ENCODE results near the gene CTDNEP1.
A peak's percentile ranks its signal among the peaks of the same experiment; 100 is the strongest.

Gene CTDNEP1

GRCh38 chr17:7215136-7215638, 36.3 kb downstream of the CTDNEP1 start:
- Histone ChIP-seq H3K36me3 (ENCODE audit: control insufficient read depth, low read length) (no peaks in the 10 kb centered on the region), H3K4me2 (ENCODE audit: low read length) (peak overlapping the region; percentile 82), H3K79me2 (ENCODE audit: control insufficient read depth, low read length) (peaks cover 44% of the 10 kb centered on the region), H3K9me3 (ENCODE audit: control insufficient read depth, insufficient read depth, low read length) (no peaks in the 10 kb centered on the region), H3K4me3 (ENCODE audit: low read length) (peak overlapping the region; percentile 73), H3K27ac (ENCODE audit: low read depth, low read length) (peak overlapping the region; percentile 44), H4K20me1 (ENCODE audit: control insufficient read depth, insufficient read depth, low read depth, low read length) (no peaks in the 10 kb centered on the region; the same call in 1 of the 2 replicates), H3K4me1 (ENCODE audit: control insufficient read depth, low read length) (peaks cover 56% of the 10 kb centered on the region), H3K9me2 (replicated peaks; ENCODE audit: control insufficient read depth, low read length) (no peaks in the 10 kb centered on the region), H3K27me3 (ENCODE audit: control insufficient read depth, low read length) (no peaks in the 10 kb centered on the region), H3F3A (ENCODE audit: control insufficient read depth, insufficient read depth) (peaks cover 11% of the 10 kb centered on the region)
- TF ChIP-seq CTCF (IDR thresholded peaks at IDR 0.05; ENCODE audit: low read depth, low read length, poor library complexity, severe bottlenecking) (no peak), EZH2phosphoT487 (IDR thresholded peaks at IDR 0.05; ENCODE audit: borderline replicate concordance, low read length) (no peak)

GRCh38 chr17:7214300-7215135, 37.0 kb downstream of the CTDNEP1 start:
- Histone ChIP-seq H3K36me3 (ENCODE audit: control insufficient read depth, low read length) (no peaks in the 10 kb centered on the region), H4K20me1 (ENCODE audit: control insufficient read depth, insufficient read depth, low read depth, low read length) (no peaks in the 10 kb centered on the region; the same call in 1 of the 2 replicates), H3K9me2 (replicated peaks; ENCODE audit: control insufficient read depth, low read length) (no peaks in the 10 kb centered on the region), H3K79me2 (ENCODE audit: control insufficient read depth, low read length) (peaks cover 42% of the 10 kb centered on the region), H3K4me1 (ENCODE audit: control insufficient read depth, low read length) (peaks cover 55% of the 10 kb centered on the region), H3K4me3 (ENCODE audit: low read length) (peak overlapping the region; percentile 73), H3K9me3 (ENCODE audit: control insufficient read depth, insufficient read depth, low read length) (no peaks in the 10 kb centered on the region), H3F3A (ENCODE audit: control insufficient read depth, insufficient read depth) (peaks cover 12% of the 10 kb centered on the region), H3K27ac (ENCODE audit: low read depth, low read length) (peak overlapping the region; percentile 44), H3K4me2 (ENCODE audit: low read length) (peak overlapping the region; percentile 83), H3K27me3 (ENCODE audit: control insufficient read depth, low read length) (no peaks in the 10 kb centered on the region)
- TF ChIP-seq CTCF (IDR thresholded peaks at IDR 0.05; ENCODE audit: low read depth, low read length, poor library complexity, severe bottlenecking) (peak; percentile 66), EZH2phosphoT487 (IDR thresholded peaks at IDR 0.05; ENCODE audit: borderline replicate concordance, low read length) (no peak)

- peak overlapping the region; percentile 72 for H3K4me3 ChIP-seq (ENCODE audit: low read length)
- no peaks in the 10 kb centered on the region for H3K36me3 ChIP-seq (ENCODE audit: control insufficient read depth, low read length)
- no peaks in the 10 kb centered on the region for H3K9me2 ChIP-seq (replicated peaks; ENCODE audit: control insufficient read depth, low read length)
- peak overlapping the region; percentile 83 for H3K4me2 ChIP-seq (ENCODE audit: low read length)
- TF ChIP-seq CTCF (IDR thresholded peaks at IDR 0.05; ENCODE audit: low read depth, low read length, poor library complexity, severe bottlenecking) (peak; percentile 87), EZH2phosphoT487 (IDR thresholded peaks at IDR 0.05; ENCODE audit: borderline replicate concordance, low read length) (no peak)
- H3K27me3 ChIP-seq (ENCODE audit: control insufficient read depth, low read length), result no peaks in the 10 kb centered on the region
- H3K4me1 ChIP-seq (ENCODE audit: control insufficient read depth, low read length), result peaks cover 49% of the 10 kb centered on the region
- H3K79me2 ChIP-seq (ENCODE audit: control insufficient read depth, low read length), result peaks cover 44% of the 10 kb centered on the region
- H4K20me1 ChIP-seq (ENCODE audit: control insufficient read depth, insufficient read depth, low read depth, low read length), result no peaks in the 10 kb centered on the region; the same call in 1 of the 2 replicates
- peaks cover 11% of the 10 kb centered on the region for H3F3A ChIP-seq (ENCODE audit: control insufficient read depth, insufficient read depth)
- H3K27ac ChIP-seq (ENCODE audit: low read depth, low read length), result peak overlapping the region; percentile 28
- no peaks in the 10 kb centered on the region for H3K9me3 ChIP-seq (ENCODE audit: control insufficient read depth, insufficient read depth, low read length)
Observed at GRCh38 chr17:7213895-7214299, 37.6 kb downstream of the CTDNEP1 start.
